LNCaP clone FGC (cell line): ENCODE results near the gene ALDH3B2.

ENCODE experiments used
- DNase-seq: peaks from one replicate; pipeline ENCODE4 v3.0.0-alpha.2; 2011; ENCODE audit warnings: low read depth
- H3K4me3 ChIP-seq: 2 replicates; pipeline ENCODE4 v1.5.1; 2011; ENCODE audit warnings: mild to moderate bottlenecking, low read depth, low read length, control low read depth
- CTCF ChIP-seq: IDR thresholded peaks from 2 replicates; pipeline ENCODE4 v1.5.1; 2012; ENCODE audit warnings: mild to moderate bottlenecking; ENCODE audit not compliant: control insufficient read depth, insufficient read depth; ENCODE audit errors: extremely low read depth

The ALDH3B2 gene

DNA sequence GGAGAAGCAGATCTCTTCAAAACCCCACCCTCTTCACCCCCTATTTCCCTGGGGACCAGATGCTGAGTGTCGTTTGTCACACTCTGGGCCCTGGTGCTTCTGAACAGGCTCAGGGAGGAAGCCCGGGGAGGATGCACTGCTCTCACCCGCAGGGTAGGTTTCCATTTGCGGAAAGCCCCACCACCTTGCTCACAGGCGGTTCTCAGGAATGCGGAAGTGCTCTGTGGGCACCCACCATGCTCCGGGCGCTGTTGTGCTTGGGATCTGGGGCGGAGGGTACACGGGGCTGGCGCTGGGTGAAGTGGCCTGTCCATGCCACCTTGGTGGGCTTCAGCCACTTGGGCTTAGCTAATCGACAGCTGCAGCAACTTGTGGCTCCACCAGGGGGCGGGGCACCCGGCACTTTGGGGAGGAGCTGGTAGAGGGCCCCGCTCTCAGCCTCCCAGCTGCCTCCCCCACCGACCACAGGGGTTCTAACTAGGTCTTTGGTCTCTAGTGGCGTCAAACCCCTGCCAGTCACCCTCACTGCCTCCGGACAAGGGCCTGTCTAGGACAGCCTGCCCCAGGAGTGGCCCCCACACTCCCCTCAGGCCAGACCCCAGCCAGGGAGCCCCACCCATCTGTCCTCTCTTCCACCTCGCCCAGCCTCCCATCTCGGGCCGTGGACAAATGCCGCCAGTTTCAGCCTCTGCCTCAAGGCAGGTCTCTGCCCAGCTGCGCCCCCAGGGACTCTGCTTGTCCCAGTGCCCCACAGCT, 60.3 kb downstream of the ALDH3B2 start:
- H3K4me3 ChIP-seq = no peak overlapping the region
- DNase-seq = no peak

GRCh38 chr11:67613313-67613959, 61.0 kb downstream of the ALDH3B2 start:
- H3K4me3 ChIP-seq = no peak overlapping the region
- no peak for TF ChIP-seq CTCF
- no peak for DNase-seq

More for the DNA sequence above, 60.3 kb downstream of the ALDH3B2 start:
- TF ChIP-seq CTCF = peak; percentile 63

DNA sequence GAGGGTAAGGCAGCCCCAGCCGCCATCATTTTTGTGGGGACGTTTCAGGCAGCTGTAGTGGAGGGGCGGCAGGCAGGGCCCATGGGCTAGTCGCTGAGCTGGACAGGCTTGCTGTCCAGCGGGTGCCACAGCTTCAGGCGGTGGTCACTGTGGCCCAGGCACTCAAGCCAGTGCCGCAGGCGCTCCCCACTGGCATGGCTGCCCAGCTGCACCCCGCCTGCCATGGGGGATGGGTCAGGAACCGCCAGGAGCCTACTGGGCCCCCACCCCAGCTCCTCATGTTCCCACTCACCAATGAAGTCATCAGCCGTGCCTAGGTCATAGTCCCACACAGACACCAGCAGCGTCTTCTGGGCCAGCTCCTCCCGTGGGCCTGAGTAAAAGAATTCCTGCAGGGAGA, 61.7 kb downstream of the ALDH3B2 start:
- no peak for DNase-seq
- no peak overlapping the region for H3K4me3 ChIP-seq
- TF ChIP-seq CTCF = no peak
